Keratinocyte (primary cell): ENCODE measurements around the gene FBXL17. TPM values are rescaled to one million over a fixed set of nuclear protein-coding genes. Genes with fewer than 3 reads are reported as not detected.

Experiments used
- DNase-seq: peaks from one replicate; pipeline ENCODE4 v3.0.0-alpha.2; 2011; ENCODE audit warnings: low read depth, missing footprints, low spot score
- FAIRE-seq: peaks from 2 replicates; lab custom pipeline; 2011; peaks lifted over from hg19 to GRCh38; lab: Jason Lieb, UNC
- H2AFZ ChIP-seq: 2 replicates; pipeline ENCODE4 v1.6.0; 2012; ENCODE audit warnings: low read length, control low read depth, inconsistent platforms; ENCODE audit not compliant: control insufficient read depth
- H3K27ac ChIP-seq: 2 replicates; pipeline ENCODE4 v1.5.1; 2011; ENCODE audit warnings: low read length; ENCODE audit not compliant: control insufficient read depth, insufficient read depth
- H3K27me3 ChIP-seq: 3 replicates; pipeline ENCODE4 v1.6.0; 2011; ENCODE audit warnings: low read length; ENCODE audit not compliant: control insufficient read depth, insufficient read depth; ENCODE audit errors: extremely low read depth
- H3K36me3 ChIP-seq, 2 experiments: 2 replicates in 1 of 2; 3 replicates in 1 of 2; pipeline ENCODE4 v1.5.1; 2011; ENCODE audit warnings: low read length in 2 of 2, mild to moderate bottlenecking in 1 of 2; ENCODE audit not compliant: control insufficient read depth in 2 of 2, insufficient read depth in 2 of 2; ENCODE audit errors: extremely low read depth in 1 of 2
- H3K4me1 ChIP-seq: 3 replicates; pipeline ENCODE4 v1.5.1; 2011; ENCODE audit warnings: low read length; ENCODE audit not compliant: control insufficient read depth, insufficient read depth; ENCODE audit errors: extremely low read depth
- H3K4me2 ChIP-seq: 3 replicates; pipeline ENCODE4 v1.6.0; 2011; ENCODE audit warnings: low read depth, low read length; ENCODE audit not compliant: control insufficient read depth, insufficient read depth; ENCODE audit errors: extremely low read depth
- H3K4me3 ChIP-seq, 3 experiments: fragments of 200-600 bp in 1 of 3; sonication (generic) in 1 of 3; 2 replicates in 2 of 3; 3 replicates in 1 of 3; pipeline ENCODE4 v1.5.1; 2011 to 2016; ENCODE audit warnings: low read length in 3 of 3, mild to moderate bottlenecking in 3 of 3, control low read depth in 2 of 3, inconsistent platforms in 1 of 3, low read depth in 1 of 3, mixed read lengths in 1 of 3, mixed run types in 1 of 3, moderate library complexity in 1 of 3; ENCODE audit not compliant: control insufficient read depth in 2 of 3, insufficient read depth in 2 of 3; ENCODE audit errors: extremely low read depth in 1 of 3
- H3K79me2 ChIP-seq: 2 replicates; pipeline ENCODE4 v1.6.0; 2012; ENCODE audit warnings: low read length; ENCODE audit not compliant: control insufficient read depth, insufficient read depth
- H3K9ac ChIP-seq: 3 replicates; pipeline ENCODE4 v1.6.0; 2011; ENCODE audit warnings: low read length; ENCODE audit not compliant: control insufficient read depth, insufficient read depth; ENCODE audit errors: extremely low read depth
- H3K9me1 ChIP-seq: 3 replicates; pipeline ENCODE4 v1.6.0; 2011; ENCODE audit warnings: low read length; ENCODE audit not compliant: control insufficient read depth, insufficient read depth; ENCODE audit errors: extremely low read depth
- H3K9me3 ChIP-seq: 2 replicates; pipeline ENCODE4 v1.5.1; 2012; ENCODE audit warnings: low read depth, low read length; ENCODE audit not compliant: control insufficient read depth
- H4K20me1 ChIP-seq: 3 replicates; pipeline ENCODE4 v1.6.0; 2011; ENCODE audit warnings: low read length; ENCODE audit not compliant: control insufficient read depth, insufficient read depth; ENCODE audit errors: extremely low read depth
- EZH2 ChIP-seq: IDR thresholded peaks from one replicate; pipeline ENCODE4 v1.6.1; 2012; ENCODE audit warnings: inconsistent platforms, mild to moderate bottlenecking, low read length, moderate library complexity
- dilution Hi-C: fragments of 300-500 bp; cut with MboI; formaldehyde crosslinking; loops from one replicate; pipeline ENCODE4 v1.7.0; 2020; ENCODE audit warnings: low sequenced_read_pairs; ENCODE audit not compliant: extremely low pct_ligation_motif_present
- polyA plus RNA-seq, 5 experiments: library from polyadenylated mRNA; depleted of rRNA in 3 of 5; stranded (reverse) in 3 of 5; stranded (forward) in 1 of 5; unstranded in 1 of 5; fragments of >200 nt; gene quantifications; 1 replicate in 1 of 5; 2 replicates in 3 of 5; 3 replicates in 1 of 5; pipeline versions ENCODE4 v1.2.1 to v1.2.3, GENCODE V29; 2011 to 2012; ENCODE audit warnings: missing spikeins in 2 of 5, low read depth in 1 of 5, low replicate concordance in 1 of 5
- TF ChIP-seq, protein P1 (sequence below), 3 experiments: IDR thresholded peaks in 1 of 3; conservative IDR thresholded peaks in 1 of 3; optimal IDR thresholded peaks in 1 of 3; 2 replicates in 2 of 3; 3 replicates in 1 of 3; pipeline versions ENCODE3 to v1.5.1; 2011; ENCODE audit warnings: low read length in 3 of 3, mild to moderate bottlenecking in 3 of 3, moderate library complexity in 2 of 3, control low read depth in 1 of 3, inconsistent platforms in 1 of 3; ENCODE audit not compliant: insufficient read depth in 2 of 3; ENCODE audit errors: extremely low read depth in 1 of 3

Gene FBXL17
- polyA plus RNA-seq, 1 donor (not counting 4 experiments of a cell fraction or from before 2014, with no cell fraction given), result 5.7 TPM

DNA sequence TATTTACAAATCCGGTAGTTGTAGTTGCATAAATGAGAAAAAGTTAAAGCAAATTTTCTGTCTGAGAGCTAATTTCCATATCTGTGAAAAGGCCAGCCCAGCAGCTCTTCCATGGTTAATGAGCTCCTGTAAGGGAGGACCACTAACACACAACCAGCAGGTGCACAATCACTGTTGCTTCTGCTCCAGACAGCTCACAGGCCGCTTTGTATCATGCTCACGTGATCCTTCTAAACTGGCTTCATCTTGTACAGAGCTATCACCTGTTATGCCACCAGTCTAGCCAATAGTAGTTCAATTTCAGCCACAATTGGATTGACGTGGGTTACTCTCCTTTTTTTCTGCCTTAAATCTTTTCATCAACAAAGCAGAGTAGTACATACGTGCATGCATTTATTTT, 38.3 kb upstream of the FBXL17 start:
- dilution Hi-C loops, result no loop called here
- no peaks in the 10 kb centered on the region for H3K9me1 ChIP-seq
- no peaks in the 10 kb centered on the region for H4K20me1 ChIP-seq
- H2AFZ ChIP-seq, result no peak overlapping the region
- no peak overlapping the region for H3K4me3 ChIP-seq
- H3K27me3 ChIP-seq, result peaks cover 7% of the 10 kb centered on the region
- no peak for FAIRE-seq
- H3K9ac ChIP-seq, result no peak overlapping the region
- H3K36me3 ChIP-seq, result no peaks in the 10 kb centered on the region
- DNase-seq, result no peak
- no peak overlapping the region for H3K4me2 ChIP-seq
- no peaks in the 10 kb centered on the region for H3K4me1 ChIP-seq
- no peak for TF ChIP-seq EZH2
- TF ChIP-seq, protein P1, sequence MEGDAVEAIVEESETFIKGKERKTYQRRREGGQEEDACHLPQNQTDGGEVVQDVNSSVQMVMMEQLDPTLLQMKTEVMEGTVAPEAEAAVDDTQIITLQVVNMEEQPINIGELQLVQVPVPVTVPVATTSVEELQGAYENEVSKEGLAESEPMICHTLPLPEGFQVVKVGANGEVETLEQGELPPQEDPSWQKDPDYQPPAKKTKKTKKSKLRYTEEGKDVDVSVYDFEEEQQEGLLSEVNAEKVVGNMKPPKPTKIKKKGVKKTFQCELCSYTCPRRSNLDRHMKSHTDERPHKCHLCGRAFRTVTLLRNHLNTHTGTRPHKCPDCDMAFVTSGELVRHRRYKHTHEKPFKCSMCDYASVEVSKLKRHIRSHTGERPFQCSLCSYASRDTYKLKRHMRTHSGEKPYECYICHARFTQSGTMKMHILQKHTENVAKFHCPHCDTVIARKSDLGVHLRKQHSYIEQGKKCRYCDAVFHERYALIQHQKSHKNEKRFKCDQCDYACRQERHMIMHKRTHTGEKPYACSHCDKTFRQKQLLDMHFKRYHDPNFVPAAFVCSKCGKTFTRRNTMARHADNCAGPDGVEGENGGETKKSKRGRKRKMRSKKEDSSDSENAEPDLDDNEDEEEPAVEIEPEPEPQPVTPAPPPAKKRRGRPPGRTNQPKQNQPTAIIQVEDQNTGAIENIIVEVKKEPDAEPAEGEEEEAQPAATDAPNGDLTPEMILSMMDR (optimal IDR thresholded peaks at IDR 0.05 in 1 of 3, IDR thresholded peaks at IDR 0.05 in 1 of 3, conservative IDR thresholded peaks at IDR 0.05 in 1 of 3; ENCODE audit: extremely low read depth in 1 of 3, insufficient read depth in 2 of 3, low read length in 3 of 3), result no peak
- no peaks in the 10 kb centered on the region for H3K9me3 ChIP-seq
- no peak overlapping the region for H3K27ac ChIP-seq
- no peaks in the 10 kb centered on the region for H3K79me2 ChIP-seq

DNA sequence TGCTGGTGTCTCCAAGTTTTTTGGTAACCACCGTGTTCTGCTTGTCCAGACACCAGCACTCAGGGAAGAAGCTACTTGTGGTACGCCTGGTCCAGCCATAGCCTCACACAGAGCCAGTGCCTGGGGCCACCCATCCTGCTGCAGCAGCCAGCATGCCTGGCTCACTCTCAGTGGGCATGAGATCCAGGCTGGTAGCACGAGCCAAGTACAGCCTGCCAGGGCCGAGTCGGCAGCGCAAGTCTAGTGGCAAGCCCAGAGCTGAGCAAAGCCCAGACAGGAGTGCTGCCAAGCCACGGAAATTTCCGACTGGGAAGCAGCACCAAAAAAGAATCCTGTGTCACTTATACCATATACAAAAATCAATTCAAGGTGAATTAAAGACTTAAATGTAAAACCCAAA, 36.3 kb upstream of the FBXL17 start:
- Histone ChIP-seq H3K27me3 (peaks cover 7% of the 10 kb centered on the region), H2AFZ (no peak overlapping the region), H3K79me2 (no peaks in the 10 kb centered on the region), H4K20me1 (no peaks in the 10 kb centered on the region), H3K9ac (no peak overlapping the region), H3K9me1 (no peaks in the 10 kb centered on the region), H3K27ac (no peak overlapping the region), H3K4me2 (no peak overlapping the region), H3K36me3 (no peaks in the 10 kb centered on the region), H3K9me3 (no peaks in the 10 kb centered on the region), H3K4me3 (no peak overlapping the region), H3K4me1 (no peaks in the 10 kb centered on the region)
- no peak for FAIRE-seq
- dilution Hi-C loops, result no loop called here
- no peak for DNase-seq
- TF ChIP-seq EZH2, result no peak
- TF ChIP-seq, protein P1 (optimal IDR thresholded peaks at IDR 0.05 in 1 of 3, IDR thresholded peaks at IDR 0.05 in 1 of 3, conservative IDR thresholded peaks at IDR 0.05 in 1 of 3; ENCODE audit: extremely low read depth in 1 of 3, insufficient read depth in 2 of 3, low read length in 3 of 3), result no peak
